Fibroblast of pulmonary artery (primary cell): ENCODE measurements around the gene AUP1.

Source experiments
- DNase-seq: peaks from one replicate; pipeline ENCODE4 v3.0.0-alpha.2; 2010; ENCODE audit warnings: low read depth
- H3K4me3 ChIP-seq: replicated peaks from 2 replicates; pipeline ENCODE4 v1.5.1; 2011; ENCODE audit warnings: low read depth, mild to moderate bottlenecking, control low read depth, low read length, moderate library complexity
- CTCF ChIP-seq: IDR thresholded peaks from 2 replicates; pipeline ENCODE4 v1.5.1; 2011; ENCODE audit warnings: mild to moderate bottlenecking, control low read depth, low read length, inconsistent platforms; ENCODE audit errors: missing control alignments

Gene AUP1

GRCh38 chr2:74516650-74517049 is 12.9 kb downstream of the AUP1 start:
- H3K4me3 ChIP-seq = no peak overlapping the region
- no peak for DNase-seq
- no peak for TF ChIP-seq CTCF

GRCh38 chr2:74515981-74516633 is 13.4 kb downstream of the AUP1 start:
- TF ChIP-seq CTCF = no peak
- no peak overlapping the region for H3K4me3 ChIP-seq
- peak; percentile 47 for DNase-seq

GRCh38 chr2:74515271-74515980 is 14.1 kb downstream of the AUP1 start:
- no peak for DNase-seq
- no peak for TF ChIP-seq CTCF
- H3K4me3 ChIP-seq = no peak overlapping the region

GRCh38 chr2:74514368-74515270 is 14.9 kb downstream of the AUP1 start, which contains the start of gene TLX2:
Gene TLX2, plus strand, starts transcription at chr2:74514450. Its CDS starts 357 bp downstream, at chr2:74514807.
- H3K4me3 ChIP-seq = no peak within 1 kb of the TSS
- DNase-seq = no peak
- no peak for TF ChIP-seq CTCF

- TF ChIP-seq CTCF = no peak
- no peak overlapping the region for H3K4me3 ChIP-seq
- DNase-seq = no peak
Observed at GRCh38 chr2:74513605-74514367, 15.7 kb downstream of the AUP1 start.
